GM20000 (cell line): ENCODE data around the gene GIT2.

ENCODE experiments used
- DNase-seq: peaks from one replicate; pipeline ENCODE4 v3.0.0; 2012; ENCODE audit warnings: low spot score
- CTCF ChIP-seq: IDR thresholded peaks from 2 replicates; pipeline ENCODE4 v1.5.1; 2012; ENCODE audit warnings: mild to moderate bottlenecking, control low read depth; ENCODE audit errors: extremely low read depth, missing control alignments

The GIT2 gene

GRCh38 chr12:109951751-109952150, 44.4 kb downstream of the GIT2 start:
- no peak for DNase-seq
- TF ChIP-seq CTCF = no peak

GRCh38 chr12:109951136-109951535, 45.0 kb downstream of the GIT2 start:
- TF ChIP-seq CTCF = no peak
- no peak for DNase-seq

GRCh38 chr12:109950625-109951024, 45.5 kb downstream of the GIT2 start:
- no peak for TF ChIP-seq CTCF
- DNase-seq = no peak

- no peak for TF ChIP-seq CTCF
- DNase-seq = no peak
Measured at GRCh38 chr12:109949089-109949488, 47.1 kb downstream of the GIT2 start.

GRCh38 chr12:109948368-109948767, 47.8 kb downstream of the GIT2 start:
- no peak for TF ChIP-seq CTCF
- no peak for DNase-seq

GRCh38 chr12:109947521-109947920, 48.6 kb downstream of the GIT2 start:
- DNase-seq = no peak
- no peak for TF ChIP-seq CTCF

GRCh38 chr12:109946913-109947312, 49.3 kb downstream of the GIT2 start:
- no peak for DNase-seq
- TF ChIP-seq CTCF = no peak
